B cell (primary cell): ENCODE results near the gene KCND1. TPM values are rescaled to one million over a fixed set of nuclear protein-coding genes. Genes with fewer than 3 reads are reported as not detected.

ENCODE experiments used
- ATAC-seq: fragments of 200-7000 bp; cut with Tn5 transposase; one replicate; pipeline ENCODE4 v1.10.0; 2021; ENCODE audit warnings: low read depth, mild to moderate bottlenecking, moderate number of reproducible peaks, moderate library complexity
- CTCF ChIA-PET: fragments of 350-600 bp; sonication (Branson Sonifier 250); formaldehyde crosslinking; loops from one replicate; lab custom pipeline; 2021; ENCODE audit warnings: antibody characterized with exemption, inconsistent platforms; lab: Charles Lee
- POLR2A ChIA-PET: fragments of 350-600 bp; sonication (Branson Sonifier 250); formaldehyde crosslinking; loops from one replicate; lab custom pipeline; 2021; ENCODE audit warnings: antibody characterized with exemption; lab: Charles Lee
- DNase-seq: peaks from one replicate; pipeline ENCODE4 v3.0.0; 2013
- H2AFZ ChIP-seq: 2 replicates; pipeline ENCODE4 v1.6.1; 2012; ENCODE audit warnings: mild to moderate bottlenecking, low read depth, low read length; ENCODE audit not compliant: insufficient read depth, poor library complexity, severe bottlenecking
- H3K27ac ChIP-seq, 2 donors: 1 replicate in 1 of 2; 2 replicates in 1 of 2; pipeline ENCODE4 v1.5.1; 2012 to 2013; ENCODE audit warnings: low read length in 2 of 2, mild to moderate bottlenecking in 2 of 2, moderate library complexity in 1 of 2
- H3K27me3 ChIP-seq, 4 experiments: fragments of 200-600 bp in 1 of 4; sonication (generic) in 1 of 4; replicated peaks in 1 of 4; 1 replicate in 2 of 4; 2 replicates in 2 of 4; pipeline versions ENCODE4 v1.6.1 to v1.7.0; 2013 to 2016; ENCODE audit warnings: low read length in 3 of 4, mild to moderate bottlenecking in 2 of 4, mixed read lengths in 1 of 4, moderate library complexity in 1 of 4; ENCODE audit not compliant: insufficient read depth in 4 of 4, control insufficient read depth in 3 of 4; ENCODE audit errors: control extremely low read depth in 1 of 4
- H3K36me3 ChIP-seq, 2 experiments: replicated peaks in 1 of 2; 1 replicate in 1 of 2; 2 replicates in 1 of 2; pipeline versions ENCODE4 v1.6.1 to v1.7.1; 2013; ENCODE audit warnings: low read length in 1 of 2; ENCODE audit not compliant: insufficient read depth in 2 of 2, control insufficient read depth in 1 of 2; ENCODE audit errors: control extremely low read depth in 1 of 2, extremely low read depth in 1 of 2
- H3K4me1 ChIP-seq, 2 donors: fragments of 200-600 bp in 1 of 2; sonication (generic) in 1 of 2; 1 replicate in 1 of 2; 2 replicates in 1 of 2; pipeline versions ENCODE4 v1.5.1 to v1.6.1; 2013 to 2017; ENCODE audit warnings: low read length in 2 of 2; ENCODE audit not compliant: control insufficient read depth in 2 of 2, insufficient read depth in 2 of 2
- H3K4me2 ChIP-seq: replicated peaks from 2 replicates; pipeline ENCODE3; 2012; ENCODE audit warnings: mild to moderate bottlenecking, low read depth, low read length; ENCODE audit not compliant: poor library complexity, severe bottlenecking
- H3K4me3 ChIP-seq, 5 experiments: fragments of 200-600 bp in 1 of 5; sonication (generic) in 1 of 5; 1 replicate in 3 of 5; 2 replicates in 2 of 5; pipeline versions ENCODE4 v1.5.1 to v1.7.0; 2011 to 2016; ENCODE audit warnings: low read length in 4 of 5, mild to moderate bottlenecking in 4 of 5, low read depth in 2 of 5, control low read depth in 1 of 5, moderate library complexity in 1 of 5; ENCODE audit not compliant: insufficient read depth in 1 of 5; ENCODE audit errors: control extremely low read depth in 1 of 5, extremely low read depth in 1 of 5
- H3K79me2 ChIP-seq: fragments of 200-600 bp; sonication (generic); one replicate; pipeline ENCODE4 v1.6.0; 2016; ENCODE audit warnings: low read length; ENCODE audit not compliant: control insufficient read depth, insufficient read depth
- H3K9ac ChIP-seq: fragments of 200-600 bp; sonication (generic); 2 replicates; pipeline ENCODE4 v1.6.1; 2017; ENCODE audit warnings: mild to moderate bottlenecking, low read length, moderate library complexity
- H3K9me3 ChIP-seq, 3 donors: one replicate each; pipeline versions ENCODE4 v1.6.1 to v1.7.1; 2013; ENCODE audit warnings: low read length in 2 of 3; ENCODE audit not compliant: control insufficient read depth in 2 of 3, insufficient read depth in 1 of 3; ENCODE audit errors: control extremely low read depth in 1 of 3
- H4K20me1 ChIP-seq: 2 replicates; pipeline ENCODE4 v1.6.0; 2012; ENCODE audit warnings: mild to moderate bottlenecking, low read length; ENCODE audit not compliant: insufficient read depth, control insufficient read depth, poor library complexity, severe bottlenecking
- H3K27ac Mint-ChIP-seq: one replicate; pipeline ENCODE4 v1.8.0; 2021; ENCODE audit warnings: mixed read lengths
- H3K27me3 Mint-ChIP-seq: one replicate; pipeline ENCODE4 v1.8.0; 2021; ENCODE audit warnings: mixed read lengths
- H3K4me1 Mint-ChIP-seq: one replicate; pipeline ENCODE4 v1.8.0; 2021; ENCODE audit warnings: mixed read lengths
- H3K4me3 Mint-ChIP-seq: one replicate; pipeline ENCODE4 v1.8.0; 2021; ENCODE audit warnings: mixed read lengths
- H3K9me3 Mint-ChIP-seq: one replicate; pipeline ENCODE4 v1.8.0; 2022; ENCODE audit warnings: mixed read lengths; ENCODE audit not compliant: insufficient read depth
- EZH2 ChIP-seq: IDR thresholded peaks from 2 replicates; pipeline ENCODE4 v1.6.1; 2012; ENCODE audit warnings: borderline replicate concordance, low read depth, mild to moderate bottlenecking, moderate library complexity, low read length; ENCODE audit not compliant: insufficient read depth, poor library complexity, severe bottlenecking
- WGBS: methylation state at CpG from one replicate; pipeline ENCODE4 v1.1.5; 2013; ENCODE audit warnings: missing lambda C conversion rate; ENCODE audit not compliant: insufficient coverage; 5-methylcytosine and 5-hydroxymethylcytosine counted together
- intact Hi-C: fragments of 100-400 bp; cut with micrococcal nuclease; formaldehyde crosslinking; loops from one replicate; pipeline ENCODE4 v1.10.0; 2022
- polyA plus RNA-seq: library from polyadenylated mRNA; depleted of rRNA; stranded (reverse); fragments of >200 nt; gene quantifications from 2 replicates; pipeline ENCODE4 v1.2.3, GENCODE V29; 2012
- total RNA-seq, 2 donors: library from RNA; stranded (reverse); fragments of 120-200 nt in 1 of 2; gene quantifications; 1 replicate in 1 of 2; 2 replicates in 1 of 2; pipeline versions ENCODE4 v1.2.3 to v1.2.4, GENCODE V29; 2013 to 2022
- TF ChIP-seq, protein P1 (sequence below): fragments of 200-600 bp; IDR thresholded peaks from one replicate; pipeline ENCODE4 v1.8.0; 2022; ENCODE audit warnings: antibody characterized with exemption, mild to moderate bottlenecking

The KCND1 gene
- total and polyA plus RNA-seq, 2 donors (not counting 1 experiment from before 2014, with no cell fraction given), result 2.2 to 2.3 TPM

GRCh38 chrX:48914593-48915493 is 56.8 kb downstream of the KCND1 start:
- Histone ChIP-seq H3K27me3 (no peaks in the 10 kb centered on the region), H3K36me3 (peaks cover 0 to 44% of the 10 kb centered on the region in 2 experiments), H4K20me1 (peaks cover 53% of the 10 kb centered on the region), H3K4me1 (peaks cover 30 to 58% of the 10 kb centered on the region in 2 donors), H3K9ac (no peak overlapping the region), H2AFZ (no peak overlapping the region), H3K9me3 (no peaks in the 10 kb centered on the region), H3K79me2 (peaks cover 59% of the 10 kb centered on the region), H3K27ac (peak overlapping the region in 1 of 2 donors; percentile 26), H3K4me2 (peak overlapping the region; percentile 36), H3K4me3 (peak overlapping the region in 1 of 5 experiments; percentile 15)
- no peak for TF ChIP-seq EZH2
- peak overlapping the region; percentile 98 for H3K4me3 Mint-ChIP-seq
- DNase-seq (no peak), ATAC-seq (no peak)
- H3K4me1 Mint-ChIP-seq, result peaks cover 55% of the 10 kb centered on the region
- H3K27me3 Mint-ChIP-seq, result no peaks in the 10 kb centered on the region
- H3K9me3 Mint-ChIP-seq, result no peaks in the 10 kb centered on the region
- 94% methylated on average over 5 of the region's 13 CpGs for WGBS
- peak overlapping the region; percentile 32 for H3K27ac Mint-ChIP-seq
- ChIA-PET POLR2A (interaction anchor here (2.2 kb wide), 1 partner anchor 23 kb away, joined by 11 read pairs; no protein-coding TSS in a partner anchor), CTCF (interaction anchor here (0.6 to 2.6 kb wide), 3 partner anchors 23 to 265 kb away, joined by 3 to 23 read pairs (median 4); no protein-coding TSS in a partner anchor)
- intact Hi-C loops, result loop anchor here (5.0 to 10.0 kb wide), 3 partner anchors 257 to 1700 kb away; partner anchors contain the start of genes CDK16, ELK1, PLP2 and UXT

GRCh38 chrX:48913605-48914366 is 57.9 kb downstream of the KCND1 start:
- ChIA-PET CTCF (interaction anchor here (0.6 to 1.1 kb wide), 2 partner anchors 34 to 54 kb away, joined by 3 to 5 read pairs; no protein-coding TSS in a partner anchor), POLR2A (interaction anchor here (0.6 to 2.2 kb wide), 3 partner anchors 24 to 112 kb away, joined by 3 to 11 read pairs (median 5); partner anchors contain the start of gene HDAC6)
- H3K9me3 Mint-ChIP-seq, result no peaks in the 10 kb centered on the region
- no peak for ATAC-seq
- no peak for DNase-seq
- H3K4me1 ChIP-seq, result peaks cover 28 to 54% of the 10 kb centered on the region in 2 donors
- H3K27me3 Mint-ChIP-seq, result no peaks in the 10 kb centered on the region
- H3K4me1 Mint-ChIP-seq, result peaks cover 52% of the 10 kb centered on the region
- no peak overlapping the region for H3K4me3 ChIP-seq
- no peaks in the 10 kb centered on the region for H3K9me3 ChIP-seq
- no peaks in the 10 kb centered on the region for H3K27me3 ChIP-seq
- H3K4me3 Mint-ChIP-seq, result peak overlapping the region; percentile 98
- H3K4me2 ChIP-seq, result peak overlapping the region; percentile 14
- peaks cover 0 to 44% of the 10 kb centered on the region in 2 experiments for H3K36me3 ChIP-seq
- no peak overlapping the region for H2AFZ ChIP-seq
- 100% methylated on average over 3 of the region's 5 CpGs for WGBS
- intact Hi-C loops, result loop anchor here (10.0 kb wide), 2 partner anchors 1259 to 1699 kb away; partner anchors contain the start of genes CDK16, ELK1 and UXT
- H3K79me2 ChIP-seq, result peaks cover 55% of the 10 kb centered on the region
- TF ChIP-seq, protein P1, sequence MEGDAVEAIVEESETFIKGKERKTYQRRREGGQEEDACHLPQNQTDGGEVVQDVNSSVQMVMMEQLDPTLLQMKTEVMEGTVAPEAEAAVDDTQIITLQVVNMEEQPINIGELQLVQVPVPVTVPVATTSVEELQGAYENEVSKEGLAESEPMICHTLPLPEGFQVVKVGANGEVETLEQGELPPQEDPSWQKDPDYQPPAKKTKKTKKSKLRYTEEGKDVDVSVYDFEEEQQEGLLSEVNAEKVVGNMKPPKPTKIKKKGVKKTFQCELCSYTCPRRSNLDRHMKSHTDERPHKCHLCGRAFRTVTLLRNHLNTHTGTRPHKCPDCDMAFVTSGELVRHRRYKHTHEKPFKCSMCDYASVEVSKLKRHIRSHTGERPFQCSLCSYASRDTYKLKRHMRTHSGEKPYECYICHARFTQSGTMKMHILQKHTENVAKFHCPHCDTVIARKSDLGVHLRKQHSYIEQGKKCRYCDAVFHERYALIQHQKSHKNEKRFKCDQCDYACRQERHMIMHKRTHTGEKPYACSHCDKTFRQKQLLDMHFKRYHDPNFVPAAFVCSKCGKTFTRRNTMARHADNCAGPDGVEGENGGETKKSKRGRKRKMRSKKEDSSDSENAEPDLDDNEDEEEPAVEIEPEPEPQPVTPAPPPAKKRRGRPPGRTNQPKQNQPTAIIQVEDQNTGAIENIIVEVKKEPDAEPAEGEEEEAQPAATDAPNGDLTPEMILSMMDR, result no peak
- no peak for TF ChIP-seq EZH2
- no peak overlapping the region for H3K9ac ChIP-seq
- H3K27ac Mint-ChIP-seq, result peak overlapping the region; percentile 41
- H4K20me1 ChIP-seq, result peaks cover 53% of the 10 kb centered on the region
- peak overlapping the region in 1 of 2 donors; percentile 25 for H3K27ac ChIP-seq
